ENCODE results near the gene TXN. TPM values are rescaled to one million over a fixed set of nuclear protein-coding genes. Genes with fewer than 3 reads are reported as not detected.

TXN gene
- total and polyA plus RNA-seq, 8 donors = 148 to 308 (median 151) TPM

- Histone ChIP-seq H3K36me3 (no peaks in the 10 kb centered on the region), H3K4me3 (no peak overlapping the region), H3K27me3 (no peaks in the 10 kb centered on the region), H3K9me3 (no peaks in the 10 kb centered on the region), H3K4me1 (no peaks in the 10 kb centered on the region), H3K27ac (no peak overlapping the region)
- intact Hi-C loops (cut with DNase I) = no loop called here
- TF ChIP-seq CTCF (IDR thresholded peaks at IDR 0.05) = no peak
- ATAC-seq (no peak), DNase-seq (no peak)
These were observed 28.0 kb downstream of the TXN start for GRCh38 chr9:110228321-110228720.

GRCh38 chr9:110224583-110224982 lies 31.7 kb downstream of the TXN start:
- no peaks in the 10 kb centered on the region for H3K27me3 ChIP-seq
- no peak overlapping the region for H3K4me3 ChIP-seq
- no peaks in the 10 kb centered on the region for H3K4me1 ChIP-seq
- H3K9me3 ChIP-seq = no peaks in the 10 kb centered on the region
- DNase-seq = no peak
- no peak for ATAC-seq
- intact Hi-C loops (cut with DNase I) = no loop called here
- no peak overlapping the region for H3K27ac ChIP-seq
- no peak for TF ChIP-seq CTCF (IDR thresholded peaks at IDR 0.05)
- H3K36me3 ChIP-seq = no peaks in the 10 kb centered on the region

- no peak for ATAC-seq
These were observed 35.5 kb downstream of the TXN start for GRCh38 chr9:110220809-110221208.

GRCh38 chr9:110217656-110218099 lies 38.6 kb downstream of the TXN start:
- H3K36me3 ChIP-seq = no peaks in the 10 kb centered on the region
- no peaks in the 10 kb centered on the region for H3K27me3 ChIP-seq
- no peaks in the 10 kb centered on the region for H3K4me1 ChIP-seq
- ATAC-seq (peak; percentile 39), DNase-seq (no peak)
- H3K27ac ChIP-seq = no peak overlapping the region
- H3K4me3 ChIP-seq = no peak overlapping the region
- peak; percentile 62 to 79 for TF ChIP-seq CTCF (IDR thresholded peaks at IDR 0.05)
- intact Hi-C loops (cut with DNase I) = no loop called here
- H3K9me3 ChIP-seq = no peaks in the 10 kb centered on the region

More at GRCh38 chr9:110220809-110221208, 35.5 kb downstream of the TXN start:
- no peaks in the 10 kb centered on the region for H3K36me3 ChIP-seq
- no peaks in the 10 kb centered on the region for H3K27me3 ChIP-seq
- H3K27ac ChIP-seq = no peak overlapping the region
- H3K4me3 ChIP-seq = no peak overlapping the region
- intact Hi-C loops (cut with DNase I) = no loop called here
- DNase-seq = no peak
- no peaks in the 10 kb centered on the region for H3K9me3 ChIP-seq
- no peaks in the 10 kb centered on the region for H3K4me1 ChIP-seq
- TF ChIP-seq CTCF (IDR thresholded peaks at IDR 0.05) = no peak

GRCh38 chr9:110214586-110215355 lies 41.5 kb downstream of the TXN start:
- ATAC-seq (no peak), DNase-seq (no peak)
- H3K4me1 ChIP-seq = no peaks in the 10 kb centered on the region
- no peak overlapping the region for H3K27ac ChIP-seq
- no peaks in the 10 kb centered on the region for H3K27me3 ChIP-seq
- no peaks in the 10 kb centered on the region for H3K36me3 ChIP-seq
- H3K9me3 ChIP-seq = no peaks in the 10 kb centered on the region
- H3K4me3 ChIP-seq = no peak overlapping the region
- no peak for TF ChIP-seq CTCF (IDR thresholded peaks at IDR 0.05)
- intact Hi-C loops (cut with DNase I) = no loop called here

All from left lung (tissue), 10 donors.